GM19468 (cell line): ENCODE data around the gene EIF4H.
"Not testable (repeated sequence)": the region's sequence is repeated elsewhere in the genome, so short reads cannot be mapped to it uniquely, and the experiment has no call there.

Source experiments
- ATAC-seq: cut with Tn5 transposase; IDR thresholded peaks from one replicate; pipeline ENCODE4 v1.9.1; 2021; ENCODE audit warnings: mild to moderate bottlenecking, moderate library complexity, moderate number of reproducible peaks; ENCODE audit not compliant: unreplicated experiment; ENCODE audit errors: extremely low read depth

Gene EIF4H

DNA sequence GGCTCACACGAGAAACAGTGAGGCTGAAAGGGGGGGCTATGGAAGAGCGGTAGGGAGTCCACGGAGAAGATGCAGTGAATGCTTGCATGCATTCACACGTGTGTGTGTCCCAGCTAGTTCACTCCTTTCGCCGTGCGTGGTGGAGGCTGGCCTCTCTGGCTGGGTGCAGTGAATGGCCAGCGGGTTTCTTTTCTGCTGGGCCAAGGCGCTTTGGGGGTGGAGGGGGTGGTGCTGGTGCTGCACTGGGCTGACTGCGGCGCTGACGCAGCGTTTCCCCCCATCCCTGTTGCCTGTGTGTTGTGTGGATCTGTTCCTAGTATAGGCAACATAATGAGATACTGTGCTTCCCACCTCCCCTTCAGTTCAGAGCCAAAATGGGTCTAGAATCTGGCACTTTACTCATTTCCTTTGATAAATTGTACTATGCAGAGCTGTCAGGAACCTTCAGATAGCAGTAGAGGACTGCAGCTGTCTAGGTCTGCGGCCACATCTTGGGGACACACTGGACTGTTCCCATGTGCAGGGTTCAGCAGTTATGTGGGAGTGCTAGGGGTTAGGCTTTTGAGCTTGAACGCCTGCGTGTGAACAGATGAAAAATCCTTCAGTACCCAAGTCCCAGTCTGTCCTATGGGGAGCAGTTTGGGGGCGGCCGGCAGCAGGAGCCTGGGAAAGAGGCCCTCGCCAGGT, 22.0 kb downstream of the EIF4H start:
- ATAC-seq = not testable (repeated sequence)

DNA sequence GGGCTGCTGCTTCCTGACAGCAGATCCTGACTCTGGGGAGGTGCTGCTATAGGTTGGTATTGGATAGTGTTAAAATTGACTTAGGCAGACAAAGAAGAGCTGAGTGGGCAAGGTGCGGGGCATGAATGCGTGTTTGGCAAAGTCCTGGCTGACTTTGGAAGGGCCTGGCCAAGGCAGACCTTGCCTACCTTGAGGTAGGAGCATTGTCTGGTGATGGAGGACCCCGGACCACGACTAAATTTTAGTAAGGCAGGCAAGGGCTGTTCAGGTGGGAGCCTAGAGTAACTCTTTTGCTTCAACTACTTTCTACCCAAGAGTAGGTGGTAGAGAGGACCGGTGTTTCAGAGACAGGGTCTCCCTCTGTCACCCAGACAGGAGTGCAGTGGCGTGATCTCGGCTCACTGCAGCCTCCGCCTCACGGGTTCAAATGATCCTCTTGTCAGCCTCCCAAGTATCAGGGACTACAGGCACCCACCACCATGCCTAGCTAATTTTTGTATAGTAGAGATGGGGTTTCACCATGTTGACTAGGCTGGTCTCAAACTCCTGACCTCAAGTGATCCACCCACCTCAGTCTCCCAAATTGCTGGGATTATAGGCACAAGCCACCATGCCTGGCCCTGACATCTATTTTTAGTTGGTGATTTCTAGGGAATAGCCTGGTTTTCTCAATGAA, 23.4 kb downstream of the EIF4H start:
- no peak for ATAC-seq

DNA sequence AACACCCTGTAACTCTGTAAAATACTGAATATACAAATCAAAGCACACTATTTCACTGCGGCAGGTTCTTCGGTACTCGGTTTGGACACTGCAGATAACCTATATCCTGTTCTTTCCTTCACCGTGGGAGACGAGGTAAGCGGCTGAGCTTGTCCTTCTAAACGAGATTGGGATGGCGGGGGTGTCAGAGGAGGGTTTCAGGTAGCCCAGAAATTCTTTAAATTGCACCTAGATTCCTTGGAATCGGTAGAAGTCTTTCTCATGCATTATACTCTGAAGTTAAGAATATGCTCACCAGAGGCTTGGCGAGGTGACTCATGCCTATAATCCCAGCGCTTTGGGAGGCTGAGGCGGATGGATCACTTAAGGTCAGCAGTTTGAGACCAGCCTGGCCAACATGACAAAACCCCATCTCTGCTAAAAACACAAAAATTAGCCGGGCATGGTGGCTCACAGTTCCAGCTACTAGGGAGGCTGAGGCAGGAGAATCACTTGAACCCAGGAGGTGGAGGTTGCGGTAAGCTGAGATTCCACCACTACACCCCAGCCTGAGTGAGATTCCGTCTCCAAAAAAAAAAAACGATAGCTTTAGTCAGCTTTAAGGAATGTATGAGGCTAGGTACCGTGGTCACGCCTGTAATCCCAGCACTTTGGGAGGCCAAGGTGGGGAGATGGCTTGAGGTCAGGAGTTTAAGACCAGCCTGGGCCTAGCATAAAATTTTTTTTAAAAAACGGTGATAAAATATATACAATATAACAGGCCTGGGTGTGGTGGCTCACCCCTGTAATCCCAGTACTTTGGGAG, 25.6 kb downstream of the EIF4H start:
- ATAC-seq = no peak

DNA sequence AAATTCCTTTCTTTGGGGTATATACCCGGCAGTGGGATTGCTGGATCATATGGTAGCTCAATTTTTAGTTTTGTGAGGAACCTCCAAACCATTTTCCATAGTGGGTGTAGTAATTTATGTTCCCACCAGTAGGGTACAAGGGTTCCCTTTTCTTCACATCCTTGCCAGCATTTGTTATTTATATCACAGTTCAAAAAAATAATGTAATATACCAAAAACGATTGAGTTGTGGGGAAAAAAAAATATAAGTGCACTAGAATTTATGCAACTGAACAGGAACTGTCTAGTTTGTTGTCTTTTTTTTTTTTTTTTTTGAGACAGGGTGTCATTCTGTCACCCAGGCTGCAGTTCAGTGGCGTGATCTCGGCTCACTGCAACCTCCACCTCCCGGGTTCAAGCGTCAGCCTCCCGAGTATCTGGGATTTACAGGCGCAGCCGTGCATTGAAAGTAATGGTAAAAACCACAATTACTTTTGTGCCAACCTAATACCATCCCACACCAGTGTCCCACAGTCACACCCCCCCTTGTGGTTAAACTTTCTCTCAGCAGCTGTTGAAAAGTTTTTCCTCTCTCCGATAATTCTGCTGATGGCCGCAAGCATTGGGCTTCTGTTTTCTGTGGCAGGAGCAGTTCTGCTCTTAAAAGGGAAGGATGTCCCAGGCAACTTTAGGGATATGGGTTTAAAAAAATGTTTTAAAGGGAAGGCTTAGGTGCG, 28.8 kb downstream of the EIF4H start:
- ATAC-seq = no peak

DNA sequence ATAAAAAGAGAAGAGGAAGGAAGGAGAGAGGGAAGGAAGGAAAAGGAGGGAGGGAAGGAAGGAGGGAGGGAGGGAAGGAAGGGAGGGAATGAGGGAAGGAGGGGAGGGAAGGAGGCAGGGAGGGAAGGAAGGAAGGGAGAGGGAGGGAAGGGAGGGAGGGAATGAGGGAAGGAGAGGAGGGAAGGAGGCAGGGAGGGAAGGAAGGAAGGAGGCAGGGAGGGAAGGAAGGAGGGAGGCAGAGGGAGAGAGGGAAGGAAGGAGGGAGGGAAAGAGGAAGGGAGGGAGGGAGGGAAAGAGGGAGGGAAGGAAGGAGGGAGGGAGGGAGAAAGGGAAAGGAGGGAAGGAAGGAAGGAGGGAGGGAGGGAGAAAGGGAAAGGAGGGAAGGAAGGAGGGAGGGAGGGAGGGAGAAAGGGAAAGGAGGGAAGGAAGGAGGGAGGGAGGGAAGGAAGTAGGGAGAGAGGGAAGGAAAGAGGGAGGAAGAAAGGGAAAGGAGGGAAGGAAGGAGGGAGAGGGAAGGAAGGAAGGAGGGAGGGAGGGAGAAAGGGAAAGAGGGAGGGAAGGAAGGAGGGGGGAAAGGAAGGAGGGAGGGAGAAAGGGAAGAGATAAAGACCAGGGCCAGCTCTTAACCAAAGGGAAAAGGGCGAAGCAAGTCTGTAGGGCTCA, 29.9 kb downstream of the EIF4H start:
- no peak for ATAC-seq

DNA sequence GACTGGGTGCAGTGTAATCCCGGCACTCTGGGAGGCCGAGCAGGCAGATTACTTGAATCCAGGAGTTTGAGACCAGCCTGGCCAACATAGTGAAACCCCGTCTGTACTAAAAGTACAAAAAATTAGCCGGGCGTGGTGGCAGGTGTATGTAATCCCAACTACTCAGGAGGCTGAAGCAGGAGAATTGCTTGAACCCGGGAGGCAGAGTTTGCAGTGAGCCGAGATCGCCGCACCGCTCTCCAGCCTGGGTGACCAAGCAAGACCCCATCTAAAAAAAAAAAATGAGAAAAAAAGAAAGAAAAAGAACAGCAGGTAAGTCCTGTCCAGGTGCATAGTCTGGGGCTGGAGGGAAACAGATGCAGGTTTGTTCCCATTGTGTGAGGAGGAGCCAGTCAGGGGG, 31.9 kb downstream of the EIF4H start:
- ATAC-seq = not testable (repeated sequence)

DNA sequence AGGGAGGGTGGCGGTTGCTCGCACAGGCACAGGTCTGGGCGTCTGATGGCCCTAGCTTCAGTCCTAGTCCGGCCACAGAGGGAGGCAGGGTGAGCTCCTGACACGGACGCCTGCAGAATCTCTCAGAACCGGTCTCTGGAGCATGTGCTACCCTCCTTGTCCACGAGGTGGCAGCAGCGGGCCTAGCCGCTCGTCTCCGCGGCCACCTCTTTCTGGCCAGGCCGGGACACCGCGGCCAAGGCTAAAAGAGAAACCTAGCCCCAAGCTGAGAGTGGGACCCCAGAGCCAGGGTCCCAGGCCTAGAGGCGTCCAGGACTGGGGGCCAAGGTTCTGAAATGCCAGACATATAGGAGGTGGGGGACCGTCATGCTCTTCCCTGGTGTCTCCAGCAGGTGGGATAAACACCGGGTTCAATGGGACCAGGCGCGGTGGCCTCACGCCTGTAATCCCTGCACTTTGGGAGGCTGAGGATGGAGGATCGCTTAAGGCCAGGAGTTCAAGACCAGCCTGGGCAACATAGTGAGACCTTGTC, 32.5 kb downstream of the EIF4H start:
- ATAC-seq = no peak

DNA sequence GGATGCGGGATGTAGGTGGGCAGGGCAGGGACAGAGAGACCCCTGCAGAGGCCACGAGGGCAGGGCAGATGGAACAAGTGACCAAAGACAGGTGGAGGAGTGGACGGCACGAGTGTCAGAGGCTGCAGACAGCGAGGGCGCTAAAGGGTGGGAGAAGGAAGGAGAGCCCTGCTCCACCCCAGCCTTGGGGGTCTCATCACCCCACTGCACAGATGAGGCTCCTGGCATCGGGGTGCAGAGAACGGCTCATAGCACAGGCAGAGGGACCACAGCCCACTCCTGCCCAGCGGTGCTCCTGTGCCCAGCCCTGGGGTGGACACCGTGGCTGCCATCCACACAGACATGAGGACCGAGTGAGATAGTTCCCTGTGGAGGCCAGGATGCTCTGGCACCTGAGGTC, 33.4 kb downstream of the EIF4H start:
- ATAC-seq = no peak

DNA sequence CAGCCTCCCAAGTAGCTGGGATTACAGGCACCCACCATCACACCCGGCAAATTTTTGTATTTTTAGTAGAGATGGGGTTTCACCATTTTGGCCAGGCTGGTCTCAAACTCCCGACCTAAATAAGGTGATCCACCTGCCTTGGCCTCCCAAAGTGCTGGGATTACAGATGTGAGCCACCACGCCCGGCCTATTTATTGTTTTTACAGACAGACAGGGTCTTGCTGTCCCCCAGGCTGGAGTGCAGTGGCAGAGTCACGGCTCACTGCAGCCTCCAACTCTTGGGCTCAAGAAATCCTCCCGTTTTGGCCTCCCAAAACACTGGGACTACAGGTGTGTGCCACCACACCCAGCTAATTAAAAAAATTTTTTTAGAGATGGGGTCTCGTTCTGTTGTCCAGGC, 34.1 kb downstream of the EIF4H start:
- ATAC-seq = not testable (repeated sequence)

DNA sequence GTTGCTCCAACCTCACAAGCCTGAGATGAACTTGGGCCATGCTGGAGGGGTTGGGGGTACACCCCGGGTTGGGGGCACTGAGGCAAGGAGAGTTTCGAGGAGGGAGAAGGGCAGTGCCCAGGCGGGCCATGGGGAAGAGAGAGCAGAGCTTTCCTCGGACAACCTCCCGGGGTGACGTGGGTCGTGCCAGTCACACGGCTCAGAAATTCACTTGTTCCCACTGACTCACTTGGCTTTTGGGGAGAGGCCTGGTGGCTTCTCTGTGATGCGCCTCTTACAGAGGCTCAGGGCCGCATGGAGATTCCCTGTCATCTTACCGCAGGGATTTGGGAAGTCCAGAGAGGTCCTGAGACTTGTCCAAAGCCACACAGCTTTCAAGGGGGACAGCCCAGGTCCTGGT, 38.5 kb downstream of the EIF4H start:
- ATAC-seq = no peak

DNA sequence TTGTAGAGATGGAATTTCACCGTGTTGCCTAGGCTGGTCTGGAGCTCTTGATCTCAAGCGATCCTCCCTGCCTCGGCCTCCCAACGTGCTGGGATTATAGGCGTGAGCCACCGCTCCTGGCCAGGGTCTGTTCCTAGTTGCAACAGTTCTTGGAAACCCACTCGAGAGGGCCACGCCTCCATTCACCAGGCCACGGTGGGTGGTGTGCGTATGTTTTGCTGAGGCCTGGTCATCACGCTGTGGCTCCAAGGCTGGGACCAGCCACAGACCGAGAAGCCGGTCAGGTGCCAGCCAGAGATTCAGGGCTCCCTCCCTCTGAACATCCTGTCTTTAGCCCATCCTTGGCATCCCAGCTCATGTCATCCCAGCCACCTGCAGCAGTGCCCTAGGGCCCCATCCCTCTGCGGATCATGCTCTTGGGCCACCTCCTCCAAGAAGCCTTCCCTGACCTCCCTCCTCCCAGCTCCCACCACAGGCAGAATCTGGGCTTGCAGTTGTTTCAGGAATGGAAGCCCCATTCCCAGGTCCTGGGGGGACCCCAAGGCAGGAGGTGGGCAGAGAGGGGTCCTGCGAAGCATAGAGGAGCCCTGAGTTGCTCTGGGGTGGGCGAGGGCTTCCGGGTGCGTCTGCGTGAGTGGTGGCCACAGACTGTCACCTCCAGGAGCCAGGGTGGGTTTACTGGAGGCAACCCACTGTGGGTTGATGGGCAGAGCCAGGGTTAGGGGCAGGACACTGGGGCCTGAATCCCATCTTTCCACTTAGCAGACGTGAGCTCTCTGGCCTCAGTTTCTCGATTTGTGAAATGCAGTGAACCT, 40.9 kb downstream of the EIF4H start:
- no peak for ATAC-seq

DNA sequence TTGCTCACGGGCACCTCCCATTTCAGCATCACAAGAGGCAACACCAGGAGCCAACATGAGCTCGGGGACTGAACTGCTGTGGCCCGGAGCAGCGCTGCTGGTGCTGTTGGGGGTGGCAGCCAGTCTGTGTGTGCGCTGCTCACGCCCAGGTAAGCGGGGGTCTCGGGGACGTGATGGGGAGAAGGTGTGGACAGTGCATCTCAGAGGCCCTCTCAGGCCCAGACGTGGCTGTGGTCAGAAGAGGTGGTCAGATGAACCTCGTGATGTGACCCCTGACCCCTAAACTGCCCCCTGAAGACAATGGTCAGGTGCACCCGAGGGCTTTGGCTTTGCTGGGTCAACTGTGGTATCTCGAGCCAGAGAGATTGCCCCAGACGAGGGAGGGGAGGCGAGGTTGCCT, 41.8 kb downstream of the EIF4H start:
- no peak for ATAC-seq

DNA sequence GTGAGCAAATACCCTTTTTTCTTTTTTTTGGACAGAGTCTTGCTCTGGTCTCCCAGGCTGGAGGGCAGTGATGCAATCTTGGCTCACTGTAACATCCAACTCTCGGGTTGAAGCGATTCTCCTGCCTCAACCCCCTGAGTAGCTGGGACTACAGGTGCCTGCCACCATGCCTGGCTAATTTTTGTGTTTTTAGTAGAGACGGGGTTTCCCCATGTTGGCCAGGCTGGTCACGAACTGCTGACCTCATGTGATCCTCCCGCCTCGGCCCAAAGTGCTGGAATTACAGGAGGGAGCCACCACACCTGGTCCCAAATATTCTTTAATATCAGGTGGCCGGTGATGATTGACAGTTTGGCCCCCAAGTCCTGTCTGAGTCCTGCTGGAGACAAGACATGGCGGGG, 42.2 kb downstream of the EIF4H start:
- no peak for ATAC-seq

DNA sequence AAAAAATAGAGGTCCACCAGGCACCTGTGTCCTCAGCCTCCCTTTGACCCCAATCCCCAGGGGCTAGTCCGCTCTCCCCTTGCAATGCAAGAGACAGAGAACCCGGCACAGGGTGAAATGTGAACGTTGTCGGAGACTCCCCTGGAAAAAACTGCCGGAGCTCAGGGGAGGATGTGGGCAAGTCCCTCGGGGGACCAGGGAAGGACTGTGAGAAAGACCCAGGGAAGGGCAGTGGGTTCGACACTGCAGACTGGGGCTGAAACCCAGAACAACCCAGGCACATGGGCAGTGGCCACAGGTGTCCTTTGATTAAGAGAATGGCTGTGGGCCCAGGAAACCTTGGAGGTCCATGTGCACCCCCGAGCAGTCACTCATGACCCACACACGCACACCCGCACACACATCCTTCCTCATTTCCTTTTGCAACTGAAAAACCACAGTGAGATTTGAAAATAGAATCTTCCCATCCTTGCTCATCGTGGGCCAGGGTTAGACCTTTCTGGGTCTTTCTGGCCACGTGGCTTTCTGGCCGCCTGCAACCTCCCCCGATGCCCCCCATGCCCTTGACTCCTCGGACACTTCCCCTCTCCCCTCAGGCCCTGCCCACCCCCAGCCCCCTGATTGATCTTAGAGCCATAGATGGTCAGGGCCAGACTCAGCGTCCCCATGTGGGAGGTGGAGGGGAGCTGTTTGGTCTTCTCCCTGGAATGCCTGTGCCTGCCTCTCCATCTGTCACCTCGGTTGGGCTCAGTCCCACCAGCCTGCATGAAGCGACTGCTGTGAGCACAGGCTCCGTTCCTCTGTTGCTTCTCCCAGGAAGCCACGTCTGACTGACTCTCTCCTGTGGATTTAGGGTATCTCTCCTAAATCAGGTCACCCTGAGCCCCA, 43.5 kb downstream of the EIF4H start:
- ATAC-seq = peak; percentile 20

DNA sequence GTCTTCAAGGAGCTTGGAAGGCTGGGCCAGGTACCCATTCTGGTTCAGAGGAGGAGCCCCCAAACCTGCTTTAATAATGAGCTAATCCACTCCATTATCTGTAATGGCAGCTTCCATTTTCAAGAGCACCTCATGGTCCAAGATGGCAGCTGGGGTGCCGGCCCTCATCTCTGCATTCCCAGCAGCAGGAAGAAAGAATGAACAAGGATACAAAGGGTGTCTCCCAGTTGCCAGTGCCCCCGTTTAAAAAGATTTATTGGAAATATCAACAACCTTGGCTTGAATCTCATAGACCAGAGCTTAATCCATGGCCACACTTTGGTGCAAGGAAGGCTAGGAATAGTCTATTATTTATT, 44.2 kb downstream of the EIF4H start:
- no peak for ATAC-seq

DNA sequence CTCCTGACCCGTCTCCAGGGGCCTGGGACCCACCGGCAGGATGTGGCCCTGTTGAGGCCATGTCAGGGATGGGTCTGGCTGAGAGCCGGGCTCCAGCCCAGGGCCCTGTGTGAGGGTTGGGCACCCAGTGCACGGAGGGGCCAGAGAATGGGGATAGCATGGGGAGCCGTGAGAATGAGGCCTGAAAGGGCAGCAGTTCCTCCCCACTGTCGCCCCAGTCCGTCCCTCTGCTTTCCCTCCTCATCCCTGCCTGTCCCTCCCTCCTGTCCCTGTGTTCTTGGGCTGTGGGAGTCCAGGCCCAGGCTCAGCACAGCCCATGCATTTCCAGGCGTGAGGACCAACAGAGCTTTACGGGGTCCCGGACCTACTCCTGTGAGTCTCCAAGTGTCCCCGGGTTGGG, 45.3 kb downstream of the EIF4H start:
- ATAC-seq = no peak

DNA sequence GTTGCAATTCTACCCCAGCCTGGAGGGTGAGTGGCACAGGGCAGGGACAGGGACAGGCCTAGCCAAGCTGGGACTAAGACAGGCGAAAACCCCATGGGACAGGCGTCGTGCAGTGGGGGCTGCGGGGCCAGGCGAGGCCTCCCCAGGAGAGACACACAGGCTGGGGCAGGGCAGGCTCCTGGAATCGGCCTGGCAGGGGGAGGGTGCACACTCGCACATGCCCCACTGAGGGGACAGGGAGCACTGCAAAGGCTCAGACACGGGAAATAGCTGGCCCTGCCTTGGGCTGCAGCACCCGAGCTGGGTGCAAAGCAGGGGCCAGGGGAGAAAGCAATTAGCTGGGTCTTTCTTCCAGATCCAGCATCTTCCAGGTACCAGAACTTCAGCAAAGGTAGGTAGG, 46.1 kb downstream of the EIF4H start:
- ATAC-seq = no peak

DNA sequence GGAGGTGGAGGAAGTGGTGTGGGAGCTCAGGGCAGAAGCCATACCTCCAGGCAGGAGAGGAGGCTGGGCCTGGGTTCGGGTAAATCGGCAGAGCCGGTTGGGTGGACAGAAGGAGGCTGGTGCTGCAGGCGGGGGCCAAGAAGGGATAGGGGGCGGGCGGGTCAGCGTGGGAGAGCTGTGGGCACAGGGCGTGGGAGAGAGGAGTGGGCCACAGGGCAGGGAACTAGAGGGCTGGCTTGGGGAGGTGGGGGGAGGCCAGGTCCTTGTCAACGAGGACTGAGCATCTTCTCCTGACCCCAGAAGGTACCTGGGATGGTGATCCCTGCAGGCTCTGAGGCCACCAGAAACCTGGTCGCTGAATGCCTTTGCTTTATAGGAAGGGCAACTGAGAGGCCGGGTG, 47.6 kb downstream of the EIF4H start:
- ATAC-seq = no peak
